Activated CD8-positive, alpha-beta memory T cell treated with anti-CD3 and anti-CD28 coated beads for 36 hours (primary cell): Measurements from ENCODE around the gene BAHD1. TPM values are rescaled to one million over a fixed set of nuclear protein-coding genes. Genes with fewer than 3 reads are reported as not detected.

Experiments
- CTCF ChIA-PET: fragments of 350-600 bp; sonication (Branson Sonifier 250); formaldehyde crosslinking; loops from one replicate; lab custom pipeline; 2021; ENCODE audit warnings: antibody characterized with exemption; lab: Charles Lee
- POLR2A ChIA-PET: fragments of 350-600 bp; sonication (Branson Sonifier 250); formaldehyde crosslinking; loops from one replicate; lab custom pipeline; 2021; ENCODE audit warnings: antibody characterized with exemption; lab: Charles Lee
- total RNA-seq, 2 experiments: library from RNA; stranded (reverse); gene quantifications; one replicate each; pipeline ENCODE4 v1.2.3, GENCODE V29; 2021

Gene BAHD1
- total RNA-seq, 2 experiments from 2014 or later: 23.0 to 23.5 TPM

DNA sequence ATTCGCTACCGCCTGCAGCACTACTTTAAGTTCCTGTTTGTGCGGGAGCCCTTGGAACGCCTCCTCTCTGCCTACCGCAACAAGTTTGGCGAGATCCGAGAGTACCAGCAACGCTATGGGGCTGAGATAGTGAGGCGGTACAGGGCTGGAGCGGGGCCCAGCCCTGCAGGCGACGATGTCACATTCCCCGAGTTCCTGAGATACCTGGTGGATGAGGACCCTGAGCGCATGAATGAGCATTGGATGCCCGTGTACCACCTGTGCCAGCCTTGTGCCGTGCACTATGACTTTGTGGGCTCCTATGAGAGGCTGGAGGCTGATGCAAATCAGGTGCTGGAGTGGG is 31.0 kb downstream of the BAHD1 start:
- ChIA-PET CTCF (interaction anchor here (0.6 to 1.5 kb wide), 2 partner anchors 17 to 755 kb away, joined by 3 to 4 read pairs; no protein-coding TSS in a partner anchor), POLR2A (no interaction called here)

DNA sequence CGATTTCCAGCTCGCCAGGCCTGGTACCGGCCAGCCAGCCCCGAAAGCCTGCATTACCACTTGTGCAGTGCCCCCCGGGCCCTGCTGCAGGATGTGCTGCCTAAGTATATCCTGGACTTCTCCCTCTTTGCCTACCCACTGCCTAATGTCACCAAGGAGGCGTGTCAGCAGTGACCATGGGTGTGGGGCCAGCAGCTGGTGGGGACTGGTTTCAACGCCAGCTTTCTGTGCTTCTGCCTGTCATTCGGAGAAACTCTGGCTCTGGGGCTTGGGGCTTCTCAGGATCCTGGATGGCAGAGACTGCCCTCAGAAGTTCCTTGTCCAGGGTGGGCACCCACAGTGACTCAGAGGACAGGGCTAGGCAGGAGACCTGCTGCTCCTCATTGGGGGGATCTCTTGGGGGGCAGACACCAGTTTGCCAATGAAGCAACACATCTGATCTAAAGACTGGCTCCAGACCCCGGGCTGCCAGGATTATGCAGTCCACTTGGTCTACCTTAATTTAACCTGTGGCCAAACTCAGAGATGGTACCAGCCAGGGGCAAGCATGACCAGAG is 31.5 kb downstream of the BAHD1 start:
- CTCF ChIA-PET: interaction anchor here (0.6 to 1.5 kb wide), 4 partner anchors 17 to 755 kb away, joined by 3 to 4 read pairs (median 3); no protein-coding TSS in a partner anchor
- POLR2A ChIA-PET: no interaction called here

DNA sequence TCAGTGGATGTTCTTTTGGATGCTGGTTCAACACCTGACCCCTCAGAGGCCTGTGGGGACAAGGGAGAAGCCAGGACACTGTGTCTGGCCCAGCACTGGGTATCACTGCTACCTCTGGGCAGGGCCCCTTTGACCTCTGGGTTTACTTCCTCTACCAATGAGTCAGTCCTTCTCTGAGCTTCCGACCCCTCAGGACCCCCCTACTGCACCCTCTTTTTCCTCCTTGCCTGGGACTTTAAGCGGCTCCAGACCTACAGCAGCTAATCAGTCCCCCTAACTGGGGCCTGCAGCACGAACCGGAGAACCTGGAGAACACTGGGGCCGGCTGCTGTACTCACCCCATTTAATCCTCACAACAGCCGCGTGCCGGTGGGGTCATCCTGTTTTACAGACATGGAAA is 33.8 kb downstream of the BAHD1 start:
- POLR2A ChIA-PET: no interaction called here

DNA sequence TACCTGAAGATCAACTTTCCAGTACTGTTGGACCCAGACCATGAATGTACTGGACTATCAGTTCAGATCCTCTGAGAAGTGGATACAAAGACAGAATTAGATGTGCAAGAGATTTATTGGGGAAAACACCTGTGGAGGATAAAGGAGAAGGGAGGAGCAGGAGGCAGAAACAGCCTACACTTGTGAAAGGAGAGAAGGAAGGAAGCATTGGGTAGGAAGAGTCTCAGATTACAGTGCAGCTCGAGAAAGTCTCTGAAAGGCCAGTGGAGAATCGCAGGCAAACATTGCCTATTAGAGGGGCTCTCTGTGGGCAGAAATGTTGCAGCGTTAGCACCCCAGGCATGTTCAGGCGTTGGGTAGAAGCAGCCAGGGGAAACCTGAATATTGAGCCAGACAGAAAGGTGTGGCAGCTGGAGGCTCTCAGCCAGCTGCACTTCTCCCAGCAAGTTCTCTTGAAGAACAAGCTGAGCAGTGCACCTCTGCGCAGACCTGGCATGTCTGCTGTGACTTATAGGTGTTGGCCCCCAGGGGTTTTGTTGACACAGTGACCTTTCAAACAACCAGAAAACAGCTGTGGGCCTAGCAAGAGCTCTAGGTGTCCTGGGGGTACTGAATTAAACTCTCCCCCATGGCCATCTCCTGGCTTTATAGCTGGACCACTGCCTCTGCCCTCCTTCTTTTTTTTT is 37.0 kb downstream of the BAHD1 start:
- ChIA-PET CTCF (interaction anchor here (0.6 to 1.0 kb wide), 3 partner anchors 15 to 148 kb away, joined by 3 to 5 read pairs (median 3); no protein-coding TSS in a partner anchor), POLR2A (interaction anchor here (0.6 kb wide), 1 partner anchor 130 kb away, joined by 6 read pairs; no protein-coding TSS in a partner anchor)

More for the DNA sequence above, 33.8 kb downstream of the BAHD1 start:
- CTCF ChIA-PET: no interaction called here

DNA sequence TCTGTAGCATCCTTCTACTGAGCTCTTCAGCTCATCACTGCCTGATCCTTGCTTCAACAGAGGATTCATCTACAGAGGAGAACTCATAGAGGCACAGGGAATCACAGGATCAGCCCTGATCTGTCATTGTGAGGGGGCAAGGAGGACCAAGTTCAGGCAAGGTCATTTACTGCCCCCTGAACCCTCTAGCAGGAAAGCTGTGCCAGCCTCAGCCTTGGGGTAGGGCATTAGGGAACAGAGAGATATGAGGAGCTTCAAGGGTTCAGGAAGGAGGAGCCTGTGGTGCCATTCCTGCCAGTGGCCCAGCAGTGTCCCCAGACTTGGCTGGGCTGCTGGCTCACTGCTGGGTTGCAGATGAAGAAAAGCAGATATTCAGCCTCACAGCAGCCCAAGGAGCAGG is 38.3 kb downstream of the BAHD1 start:
- ChIA-PET POLR2A (no interaction called here), CTCF (no interaction called here)

DNA sequence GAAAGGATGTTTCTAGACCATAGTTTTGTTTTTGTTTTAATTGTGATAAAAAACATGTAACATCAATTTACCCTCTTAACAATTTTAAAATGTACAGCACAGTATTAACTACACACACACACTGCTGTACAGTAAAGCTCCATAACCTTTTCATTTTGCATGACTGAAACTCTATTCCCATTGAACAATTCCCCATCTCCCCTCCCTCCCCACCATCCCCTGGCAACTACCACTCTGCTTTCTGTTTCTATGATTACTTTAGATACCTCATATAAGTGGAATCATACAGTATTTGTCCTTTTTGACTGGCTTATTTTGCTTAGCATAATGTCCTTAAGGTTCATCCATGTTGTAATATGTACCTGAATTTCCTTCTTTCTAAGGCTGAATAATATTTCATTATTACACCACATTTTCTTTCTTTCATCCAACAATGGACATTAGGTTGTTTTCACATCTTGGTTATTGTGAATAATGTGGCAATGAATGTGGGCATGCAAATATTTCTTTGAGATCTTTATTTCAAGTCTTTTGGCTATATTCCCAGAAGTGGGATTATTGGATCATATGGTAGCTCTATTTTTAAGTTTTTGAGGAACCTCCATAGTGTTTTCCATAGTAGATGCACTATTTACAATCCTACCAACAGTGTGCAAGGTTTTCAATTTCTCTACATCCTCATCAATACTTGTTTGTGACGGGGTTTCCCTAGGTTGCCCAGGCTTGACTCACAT is 40.8 kb downstream of the BAHD1 start:
- CTCF ChIA-PET: no interaction called here
- POLR2A ChIA-PET: no interaction called here

DNA sequence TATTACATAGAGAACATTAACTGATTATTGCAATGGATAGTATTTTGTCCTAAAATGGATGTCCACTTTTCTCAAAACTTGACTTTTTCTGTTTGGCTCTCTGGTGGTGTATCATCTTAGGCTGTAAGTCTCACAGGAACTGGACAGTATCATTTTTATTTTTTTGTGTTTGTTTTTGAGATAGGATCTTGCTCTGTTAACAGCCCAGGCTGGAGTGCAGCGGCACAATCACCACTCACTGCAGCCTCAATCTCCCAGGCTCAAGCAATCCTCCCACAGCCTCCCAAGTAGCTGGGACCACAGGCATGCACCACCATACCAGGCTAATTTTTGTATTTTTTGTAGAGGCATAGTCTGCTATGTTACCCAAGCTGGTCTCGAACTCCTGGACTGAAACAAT is 43.2 kb downstream of the BAHD1 start:
- ChIA-PET POLR2A (no interaction called here), CTCF (interaction anchor here (0.7 kb wide), 1 partner anchor 850 kb away, joined by 4 read pairs; no protein-coding TSS in a partner anchor)

DNA sequence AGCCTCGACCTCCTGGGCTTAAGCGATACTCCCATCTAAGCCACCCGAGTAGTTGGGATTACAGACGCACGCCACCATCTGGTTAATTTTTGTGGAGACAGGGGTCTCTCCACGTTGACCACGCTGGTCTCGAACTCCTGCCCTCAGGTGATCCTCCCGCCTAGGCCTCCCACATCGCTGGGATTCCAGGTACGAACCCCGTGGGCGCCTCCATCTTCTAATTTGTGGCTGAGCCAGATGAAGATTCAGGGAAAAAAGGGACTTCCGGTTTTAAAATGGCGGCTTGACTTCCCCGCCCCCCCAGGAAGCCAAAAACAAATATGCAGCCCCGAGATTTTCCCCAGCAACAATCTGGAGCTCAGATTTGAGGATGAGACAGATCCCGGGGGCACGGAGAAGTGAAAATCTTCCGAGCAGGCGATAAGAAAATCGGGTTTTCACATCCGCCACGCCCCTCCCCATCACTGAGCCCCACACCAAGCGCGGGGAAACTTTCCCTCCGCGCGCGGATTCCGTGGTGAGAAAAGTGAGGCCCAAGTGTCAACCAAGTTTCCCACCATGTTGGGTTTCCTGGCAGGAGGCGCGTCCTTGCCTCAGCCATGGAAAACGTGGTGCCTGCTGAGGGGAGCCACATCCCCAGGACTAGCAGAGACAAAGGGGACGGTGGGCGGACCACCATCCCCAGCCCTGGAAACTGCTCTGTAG is 45.5 kb downstream of the BAHD1 start:
- POLR2A ChIA-PET: interaction anchor here (0.9 kb wide), 1 partner anchor 19 kb away, joined by 3 read pairs; no protein-coding TSS in a partner anchor
- CTCF ChIA-PET: no interaction called here

DNA sequence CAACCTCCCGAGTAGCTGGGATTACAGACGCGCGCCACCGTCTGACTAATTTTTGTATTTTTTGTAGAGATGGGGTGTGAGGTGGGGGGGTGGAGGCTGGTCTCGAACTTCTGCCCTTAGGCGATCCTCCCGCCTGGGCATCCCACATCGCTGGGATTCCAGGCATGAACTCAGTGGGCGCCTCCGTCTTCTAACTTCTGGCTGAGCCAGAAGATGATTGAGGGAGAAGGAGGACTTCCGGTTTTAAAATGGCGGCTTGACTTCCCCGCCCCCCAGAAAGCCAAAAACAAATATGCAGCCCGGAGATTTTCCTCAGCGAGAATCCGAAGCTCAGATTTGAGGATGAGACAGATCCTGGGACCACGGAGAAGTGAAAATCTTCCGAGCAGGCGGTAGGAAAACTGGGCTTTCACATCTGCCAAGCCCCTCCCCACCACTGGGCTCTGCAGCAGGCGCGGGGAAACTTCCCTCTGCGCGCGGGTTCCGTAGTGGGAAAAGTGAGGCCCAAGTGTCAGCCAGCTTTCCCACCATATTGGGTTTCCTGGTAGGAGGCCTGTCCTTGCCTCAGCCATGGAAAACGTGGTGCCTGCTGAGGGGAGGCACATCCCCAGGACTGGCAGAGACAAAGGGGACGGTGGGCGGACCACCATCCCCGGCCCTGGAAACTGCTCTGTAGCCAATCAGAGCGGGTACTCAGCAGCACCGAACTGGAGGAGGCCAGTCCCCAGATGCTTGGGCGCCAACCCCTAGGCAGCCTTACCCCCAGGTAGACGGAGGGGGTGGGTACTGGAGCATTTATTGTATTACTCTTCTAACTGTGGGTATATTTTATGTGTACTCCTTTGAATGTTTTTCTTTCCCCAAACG is 47.3 kb downstream of the BAHD1 start:
- ChIA-PET POLR2A (no interaction called here), CTCF (interaction anchor here (0.6 kb wide), 1 partner anchor 213 kb away, joined by 3 read pairs; no protein-coding TSS in a partner anchor)

DNA sequence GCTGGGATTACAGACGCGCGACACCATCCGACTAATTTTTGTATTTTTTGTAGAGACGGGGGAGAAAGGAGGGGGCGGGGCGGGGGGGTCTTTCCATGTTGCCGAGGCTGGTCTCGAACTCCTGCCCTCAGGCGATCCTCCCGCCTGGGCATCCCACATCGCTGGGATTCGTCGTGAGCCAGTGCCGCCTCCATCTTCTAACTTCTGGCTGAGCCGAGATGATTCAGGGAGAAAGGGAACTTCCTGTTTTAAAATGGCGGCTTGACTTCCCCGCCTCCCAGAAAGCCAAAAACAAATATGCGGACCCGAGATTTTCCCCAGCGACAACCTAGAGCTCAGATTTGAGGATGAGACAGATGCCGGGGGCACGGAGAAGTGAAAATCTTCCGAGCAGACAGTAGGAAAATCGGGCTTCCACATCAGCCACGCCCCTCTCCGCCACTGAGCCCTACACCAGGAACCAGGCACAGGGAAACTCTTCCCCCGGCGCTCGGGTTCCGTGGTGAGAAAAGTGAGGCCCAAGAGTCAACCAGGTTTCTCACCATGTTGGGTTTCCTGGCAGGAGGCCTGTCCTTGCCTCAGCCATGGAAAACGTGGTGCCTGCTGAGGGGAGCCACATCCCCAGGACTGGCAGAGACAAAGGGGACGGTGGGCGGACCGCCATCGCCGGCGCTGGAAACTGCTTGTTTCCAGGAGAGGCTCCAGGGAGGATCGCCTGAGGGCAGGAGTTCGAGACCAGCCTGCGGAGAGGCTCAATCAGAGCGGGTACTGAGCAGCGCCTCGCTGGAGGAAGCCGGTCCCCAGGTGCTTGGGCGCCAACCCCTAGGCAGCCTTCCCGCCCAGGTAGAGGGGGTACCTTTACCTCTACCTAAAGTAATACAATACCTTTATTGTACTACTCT is 48.8 kb downstream of the BAHD1 start:
- POLR2A ChIA-PET: no interaction called here
- CTCF ChIA-PET: no interaction called here

DNA sequence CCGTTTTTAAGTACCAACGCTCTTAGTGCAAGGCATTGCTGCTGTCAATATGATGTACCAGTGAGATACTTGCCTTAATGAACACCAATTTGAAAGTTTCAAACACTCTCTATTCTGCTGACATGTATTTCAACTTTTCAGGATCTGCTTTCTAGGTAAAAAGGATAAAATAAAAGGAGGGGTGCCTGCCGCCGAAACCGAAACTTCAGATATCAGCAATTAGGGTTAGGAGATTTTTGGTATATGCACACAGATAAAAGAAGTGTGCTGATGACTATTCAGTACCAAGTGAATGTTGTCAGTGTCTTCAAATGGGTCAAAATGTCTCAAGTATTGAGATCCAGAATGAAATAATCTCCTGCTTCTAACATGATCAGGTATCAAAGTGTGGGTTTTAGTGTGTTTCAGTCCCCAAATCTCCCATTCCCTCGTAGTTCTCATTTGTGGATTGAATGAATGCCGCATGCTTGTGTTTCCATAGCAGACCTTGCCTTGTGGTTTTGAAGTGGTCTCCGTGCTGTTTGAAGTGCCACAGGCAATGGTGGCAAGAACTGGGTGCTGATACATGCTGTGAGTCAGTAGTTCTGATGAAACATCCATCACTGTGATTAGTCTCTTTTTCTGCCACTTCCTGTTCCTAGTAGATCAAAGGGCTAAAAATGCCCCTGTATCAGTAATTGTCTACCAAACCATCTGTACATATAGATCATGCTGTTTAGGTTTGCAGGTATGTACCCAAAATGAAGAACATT is 52.5 kb downstream of the BAHD1 start:
- POLR2A ChIA-PET: no interaction called here
- CTCF ChIA-PET: interaction anchor here (1.0 to 1.5 kb wide), 3 partner anchors 12 to 38 kb away, joined by 3 to 4 read pairs (median 4); no protein-coding TSS in a partner anchor

DNA sequence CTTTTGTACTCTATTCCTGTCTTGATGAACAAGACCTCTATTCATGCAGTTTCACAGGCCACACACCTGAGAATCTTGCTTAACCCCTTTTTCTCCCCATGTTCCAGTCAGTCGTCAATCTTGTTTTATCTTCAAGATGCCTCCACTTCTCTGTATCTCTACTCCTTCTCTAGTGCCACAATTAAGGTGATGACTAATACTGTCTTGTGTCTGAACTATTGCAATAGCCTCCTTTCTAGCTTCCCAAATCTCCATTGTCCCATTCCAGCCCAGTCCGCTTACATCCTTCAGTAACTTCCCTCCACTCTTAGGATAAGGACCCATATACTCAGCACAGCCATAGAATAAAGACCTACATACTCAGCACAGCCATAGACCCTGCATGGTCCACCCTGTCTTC is 54.8 kb downstream of the BAHD1 start:
- ChIA-PET CTCF (no interaction called here), POLR2A (no interaction called here)

DNA sequence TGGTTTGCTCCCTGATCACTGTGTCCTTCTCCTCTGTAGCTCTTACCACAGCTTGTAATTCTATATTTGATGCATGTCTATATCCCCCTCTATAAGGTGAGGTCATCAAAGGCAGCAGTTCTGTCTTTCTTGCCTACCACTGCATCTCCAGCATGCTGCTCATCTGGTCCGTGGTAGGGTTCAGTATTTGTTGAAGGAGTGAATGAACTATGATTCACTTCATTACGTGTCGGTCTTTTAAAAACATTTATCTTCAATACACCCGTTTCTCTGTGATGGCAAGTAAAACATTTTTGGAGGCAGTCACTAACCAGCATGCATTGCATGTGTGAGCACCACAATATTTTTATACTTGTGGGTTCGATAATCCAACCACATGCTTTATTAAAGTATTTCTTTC is 57.7 kb downstream of the BAHD1 start:
- ChIA-PET CTCF (interaction anchor here (1.5 kb wide), 1 partner anchor 12 kb away, joined by 4 read pairs; no protein-coding TSS in a partner anchor), POLR2A (no interaction called here)

DNA sequence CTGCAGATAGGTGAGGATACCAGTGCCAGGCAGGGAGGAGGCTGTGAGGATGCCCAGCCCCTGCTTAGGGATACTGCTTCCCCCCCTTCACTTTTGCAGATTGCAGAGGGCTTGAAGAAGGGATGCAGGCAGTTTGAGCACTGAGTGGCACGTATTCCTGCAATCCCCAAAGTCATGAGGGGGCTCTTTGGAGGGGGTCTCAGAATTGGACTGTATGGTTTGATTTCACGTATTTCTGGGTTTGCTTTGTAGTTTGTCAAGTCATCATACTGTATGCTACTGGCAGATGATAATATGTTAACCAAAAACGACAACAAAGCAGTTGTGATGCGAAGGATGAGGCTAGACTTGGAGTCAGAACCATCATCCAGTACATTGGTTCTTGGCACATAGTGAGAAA is 58.1 kb downstream of the BAHD1 start:
- CTCF ChIA-PET: no interaction called here
- POLR2A ChIA-PET: no interaction called here

DNA sequence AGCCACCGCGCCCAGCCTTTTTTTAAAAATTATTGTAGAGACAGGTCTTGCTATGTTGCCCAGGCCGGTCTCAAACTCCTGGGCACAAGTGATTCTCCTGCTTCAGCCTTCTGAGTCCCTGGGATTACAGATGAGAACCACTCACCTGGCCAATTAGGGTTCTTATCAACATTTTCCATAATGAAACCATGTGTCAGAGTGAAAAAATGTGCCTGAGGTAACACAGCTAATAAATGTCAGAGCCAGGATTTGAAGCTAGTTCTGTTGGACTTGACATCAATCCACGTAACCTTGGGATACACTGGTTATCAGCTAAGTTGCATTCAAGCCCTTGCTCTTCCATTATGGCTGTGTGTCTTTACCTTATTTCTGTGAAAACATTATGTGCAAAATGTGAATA is 59.2 kb downstream of the BAHD1 start:
- ChIA-PET CTCF (no interaction called here), POLR2A (no interaction called here)

DNA sequence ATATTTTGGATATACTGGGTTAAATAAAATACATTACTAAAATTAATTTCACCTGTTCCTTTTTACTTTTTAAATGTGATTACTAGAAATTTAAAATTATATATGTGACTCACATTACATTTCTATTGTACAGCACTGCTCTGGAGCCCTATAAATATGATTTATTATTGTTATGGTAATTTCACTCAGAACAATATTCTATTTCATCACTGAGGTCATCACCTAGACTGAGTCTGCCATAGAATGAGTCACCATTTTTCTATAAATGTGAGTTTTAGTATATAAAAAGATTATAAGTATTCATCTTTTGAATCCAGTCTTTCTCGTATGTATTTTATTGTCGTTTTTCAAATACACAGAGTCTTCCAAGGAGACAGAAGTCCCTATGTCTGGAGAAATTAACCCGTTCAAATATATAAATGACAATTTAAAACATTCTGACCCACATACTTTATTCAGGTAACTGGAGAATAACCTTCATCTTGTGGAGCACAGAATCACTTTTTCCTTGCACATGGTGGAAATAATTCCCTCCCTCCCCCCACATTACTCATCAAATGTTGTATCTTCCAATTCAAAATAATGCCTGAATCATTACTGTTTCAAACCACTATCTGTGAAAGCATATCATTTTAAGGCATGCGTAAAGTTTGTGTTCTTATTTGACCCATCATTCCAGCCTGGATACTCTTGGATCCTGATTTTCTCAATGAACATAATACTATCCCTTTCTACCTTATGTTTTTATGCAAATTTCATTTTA is 60.0 kb downstream of the BAHD1 start:
- ChIA-PET CTCF (interaction anchor here (0.8 kb wide), 1 partner anchor 50 kb away, joined by 3 read pairs; no protein-coding TSS in a partner anchor), POLR2A (no interaction called here)
